ENCODE results near the gene STYK1.
"Not testable (repeated sequence)": the region's sequence is repeated elsewhere in the genome, so short reads cannot be mapped to it uniquely, and the experiment has no call there.

STYK1 gene

GRCh38 chr12:10654003-10654402 lies 19.8 kb downstream of the STYK1 start:
- DNase-seq (ENCODE audit: extremely low spot score): no peak
- ChIA-PET CTCF (no interaction called here), POLR2A (no interaction called here)
- TF ChIP-seq ELF4 (IDR thresholded peaks at IDR 0.05) (no peak), NFRKB (IDR thresholded peaks at IDR 0.05) (no peak), FOXA1 (IDR thresholded peaks at IDR 0.05) (no peak), HDGF (IDR thresholded peaks at IDR 0.05; ENCODE audit: borderline replicate concordance) (no peak), FOXM1 (IDR thresholded peaks at IDR 0.05; ENCODE audit: borderline replicate concordance) (no peak), PKNOX1 (IDR thresholded peaks at IDR 0.05) (no peak), ZNF384 (IDR thresholded peaks at IDR 0.05) (no peak), FOXK2 (IDR thresholded peaks at IDR 0.05) (no peak), SUZ12 (IDR thresholded peaks at IDR 0.05) (no peak), TARDBP (IDR thresholded peaks at IDR 0.05) (no peak), CTBP1 (IDR thresholded peaks at IDR 0.05; ENCODE audit: borderline replicate concordance) (no peak), LEF1 (IDR thresholded peaks at IDR 0.05; ENCODE audit: borderline replicate concordance) (no peak), L3MBTL2 (conservative IDR thresholded peaks at IDR 0.05) (no peak), SP1 (IDR thresholded peaks at IDR 0.05) (no peak), BHLHE40 (IDR thresholded peaks at IDR 0.05; ENCODE audit: borderline replicate concordance) (no peak), ARNT (IDR thresholded peaks at IDR 0.05) (no peak)

- CTCF ChIA-PET: no interaction called here
- no peak for DNase-seq (ENCODE audit: extremely low spot score)
- TF ChIP-seq FOXM1 (IDR thresholded peaks at IDR 0.05; ENCODE audit: borderline replicate concordance): no peak
- no peak for TF ChIP-seq CTBP1 (IDR thresholded peaks at IDR 0.05; ENCODE audit: borderline replicate concordance)
- TF ChIP-seq BHLHE40 (IDR thresholded peaks at IDR 0.05; ENCODE audit: borderline replicate concordance): no peak
- TF ChIP-seq PKNOX1 (IDR thresholded peaks at IDR 0.05): no peak
- TF ChIP-seq FOXA1 (IDR thresholded peaks at IDR 0.05): no peak
- TF ChIP-seq FOXK2 (IDR thresholded peaks at IDR 0.05): no peak
- no peak for TF ChIP-seq ELF4 (IDR thresholded peaks at IDR 0.05)
- TF ChIP-seq HDGF (IDR thresholded peaks at IDR 0.05; ENCODE audit: borderline replicate concordance): no peak
- no peak for TF ChIP-seq NFRKB (IDR thresholded peaks at IDR 0.05)
- no peak for TF ChIP-seq SUZ12 (IDR thresholded peaks at IDR 0.05)
- POLR2A ChIA-PET: no interaction called here
These were observed 21.7 kb downstream of the STYK1 start for GRCh38 chr12:10652192-10652591.

GRCh38 chr12:10646576-10646975 lies 27.3 kb downstream of the STYK1 start:
- DNase-seq (ENCODE audit: extremely low spot score); CTCF ChIA-PET; POLR2A ChIA-PET: not testable (repeated sequence)

GRCh38 chr12:10645910-10646309 lies 27.9 kb downstream of the STYK1 start:
- POLR2A ChIA-PET: no interaction called here
- no peak for DNase-seq (ENCODE audit: extremely low spot score)
- no peak for TF ChIP-seq FOXK2 (IDR thresholded peaks at IDR 0.05)
- no peak for TF ChIP-seq LEF1 (IDR thresholded peaks at IDR 0.05; ENCODE audit: borderline replicate concordance)
- TF ChIP-seq TARDBP (IDR thresholded peaks at IDR 0.05): no peak
- no peak for TF ChIP-seq BHLHE40 (IDR thresholded peaks at IDR 0.05; ENCODE audit: borderline replicate concordance)
- TF ChIP-seq L3MBTL2 (conservative IDR thresholded peaks at IDR 0.05): no peak
- CTCF ChIA-PET: no interaction called here

- CTCF ChIA-PET: no interaction called here
- no peak for DNase-seq (ENCODE audit: extremely low spot score)
- POLR2A ChIA-PET: no interaction called here
- TF ChIP-seq FOXK2 (IDR thresholded peaks at IDR 0.05): no peak
- TF ChIP-seq FOXA1 (IDR thresholded peaks at IDR 0.05): no peak
- TF ChIP-seq HDGF (IDR thresholded peaks at IDR 0.05; ENCODE audit: borderline replicate concordance): no peak
- no peak for TF ChIP-seq FOXM1 (IDR thresholded peaks at IDR 0.05; ENCODE audit: borderline replicate concordance)
- TF ChIP-seq SUZ12 (IDR thresholded peaks at IDR 0.05): no peak
- no peak for TF ChIP-seq TARDBP (IDR thresholded peaks at IDR 0.05)
- TF ChIP-seq ELF4 (IDR thresholded peaks at IDR 0.05): no peak
- TF ChIP-seq ZNF384 (IDR thresholded peaks at IDR 0.05): no peak
- TF ChIP-seq ARNT (IDR thresholded peaks at IDR 0.05): no peak
- no peak for TF ChIP-seq NFRKB (IDR thresholded peaks at IDR 0.05)
- TF ChIP-seq LEF1 (IDR thresholded peaks at IDR 0.05; ENCODE audit: borderline replicate concordance): no peak
- no peak for TF ChIP-seq SP1 (IDR thresholded peaks at IDR 0.05)
These were observed 31.9 kb downstream of the STYK1 start for GRCh38 chr12:10641735-10642500.

GRCh38 chr12:10638728-10639127 lies 35.1 kb downstream of the STYK1 start:
- DNase-seq (ENCODE audit: extremely low spot score): no peak
- ChIA-PET POLR2A (no interaction called here), CTCF (no interaction called here)
- TF ChIP-seq FOXA1 (IDR thresholded peaks at IDR 0.05) (no peak), LEF1 (IDR thresholded peaks at IDR 0.05; ENCODE audit: borderline replicate concordance) (no peak), TARDBP (IDR thresholded peaks at IDR 0.05) (no peak), L3MBTL2 (conservative IDR thresholded peaks at IDR 0.05) (no peak), ZNF384 (IDR thresholded peaks at IDR 0.05) (no peak), SUZ12 (IDR thresholded peaks at IDR 0.05) (no peak), ARNT (IDR thresholded peaks at IDR 0.05) (no peak), HDGF (IDR thresholded peaks at IDR 0.05; ENCODE audit: borderline replicate concordance) (no peak)

- DNase-seq (ENCODE audit: extremely low spot score): no peak
- POLR2A ChIA-PET: no interaction called here
- TF ChIP-seq HDGF (IDR thresholded peaks at IDR 0.05; ENCODE audit: borderline replicate concordance): no peak
- TF ChIP-seq LEF1 (IDR thresholded peaks at IDR 0.05; ENCODE audit: borderline replicate concordance): no peak
- no peak for TF ChIP-seq FOXA1 (IDR thresholded peaks at IDR 0.05)
- TF ChIP-seq L3MBTL2 (conservative IDR thresholded peaks at IDR 0.05): no peak
- no peak for TF ChIP-seq FOXM1 (IDR thresholded peaks at IDR 0.05; ENCODE audit: borderline replicate concordance)
- TF ChIP-seq CTBP1 (IDR thresholded peaks at IDR 0.05; ENCODE audit: borderline replicate concordance): no peak
- no peak for TF ChIP-seq FOXK2 (IDR thresholded peaks at IDR 0.05)
- no peak for TF ChIP-seq ZNF384 (IDR thresholded peaks at IDR 0.05)
- no peak for TF ChIP-seq NFRKB (IDR thresholded peaks at IDR 0.05)
- no peak for TF ChIP-seq SP1 (IDR thresholded peaks at IDR 0.05)
- TF ChIP-seq ARNT (IDR thresholded peaks at IDR 0.05): no peak
- TF ChIP-seq PKNOX1 (IDR thresholded peaks at IDR 0.05): no peak
- no peak for TF ChIP-seq ELF4 (IDR thresholded peaks at IDR 0.05)
- no peak for TF ChIP-seq BHLHE40 (IDR thresholded peaks at IDR 0.05; ENCODE audit: borderline replicate concordance)
- no peak for TF ChIP-seq TARDBP (IDR thresholded peaks at IDR 0.05)
- TF ChIP-seq SUZ12 (IDR thresholded peaks at IDR 0.05): no peak
- CTCF ChIA-PET: no interaction called here
These were observed 37.2 kb downstream of the STYK1 start for GRCh38 chr12:10636611-10637010.
